Subcutaneous adipose tissue (tissue), 4 donors: ENCODE data around the gene NEIL3. TPM values are rescaled to one million over a fixed set of nuclear protein-coding genes. Genes with fewer than 3 reads are reported as not detected.

ENCODE experiments used
- CTCF ChIP-seq: fragments of 450-650 bp; IDR thresholded peaks from one replicate; pipeline ENCODE4 v1.5.1; 2016; ENCODE audit warnings: low read depth, mild to moderate bottlenecking, control low read depth, antibody characterized with exemption, moderate library complexity
- total RNA-seq, 4 donors: library from RNA; depleted of rRNA; stranded (reverse); fragments of >200 nt; gene quantifications; one replicate each; pipeline ENCODE4 v1.1.0, GENCODE V29; 2016

The NEIL3 gene
- total RNA-seq, 4 donors from 2014 or later = 0.19 to 1.7 (median 0.66) TPM; not detected in 1

- no peak for TF ChIP-seq CTCF
These were observed 94.1 kb downstream of the NEIL3 start for GRCh38 chr4:177403746-177404145.

GRCh38 chr4:177404342-177404741, 94.7 kb downstream of the NEIL3 start:
- no peak for TF ChIP-seq CTCF

- no peak for TF ChIP-seq CTCF
These were observed 95.3 kb downstream of the NEIL3 start for GRCh38 chr4:177404986-177405385.

- no peak for TF ChIP-seq CTCF
These were observed 95.8 kb downstream of the NEIL3 start for GRCh38 chr4:177405508-177405907.

GRCh38 chr4:177408023-177408422, 98.3 kb downstream of the NEIL3 start:
- TF ChIP-seq CTCF = no peak

- no peak for TF ChIP-seq CTCF
These were observed 100.9 kb downstream of the NEIL3 start for GRCh38 chr4:177410566-177410965.

- TF ChIP-seq CTCF = no peak
These were observed 102.3 kb downstream of the NEIL3 start for GRCh38 chr4:177411996-177412395.

Other genes starting within 250 kb of the NEIL3 start
- gene AGA, start 132.6 kb downstream of the NEIL3 start, total RNA-seq = 10 to 100 TPM; 21.1 to 27.7 (median 24.3) TPM